K562 (cell line): Measurements from ENCODE around the gene BIRC5. TPM values are rescaled to one million over a fixed set of nuclear protein-coding genes. Genes with fewer than 3 reads are reported as not detected.

ENCODE experiments used
- CCAR2 ChIP-seq: fragments of 200-400 bp; formaldehyde crosslinking; IDR thresholded peaks from 2 replicates; pipeline ENCODE4 v1.6.1; 2017; ENCODE audit warnings: mild to moderate bottlenecking, low read depth, low read length
- CTBP1 ChIP-seq: fragments of 450-650 bp; IDR thresholded peaks from 2 replicates; pipeline ENCODE4 v1.6.1; 2016; ENCODE audit warnings: borderline replicate concordance
- CTCF ChIP-seq, 3 experiments: IDR thresholded peaks in 2 of 3; conservative IDR thresholded peaks in 1 of 3; 2 replicates each; pipeline ENCODE4 v1.5.1; 2011 to 2012; ENCODE audit warnings: low read length in 3 of 3, mild to moderate bottlenecking in 3 of 3, control low read depth in 2 of 3, improper control_type of control experiment in 1 of 3, inconsistent platforms in 1 of 3, low read depth in 1 of 3, mixed read lengths in 1 of 3, moderate library complexity in 1 of 3; ENCODE audit not compliant: insufficient read depth in 2 of 3
- GATAD2A ChIP-seq: fragments of 450-650 bp; IDR thresholded peaks from 2 replicates; pipeline ENCODE4 v1.6.1; 2017
- GTF2B ChIP-seq: IDR thresholded peaks from 2 replicates; pipeline ENCODE4 v1.6.1; 2011; ENCODE audit not compliant: insufficient read length; ENCODE audit errors: extremely low read depth
- NELFE ChIP-seq: IDR thresholded peaks from 2 replicates; pipeline ENCODE4 v1.6.1; 2011; ENCODE audit warnings: mild to moderate bottlenecking; ENCODE audit not compliant: insufficient read depth, insufficient read length
- NFE2 ChIP-seq: IDR thresholded peaks from 2 replicates; pipeline ENCODE4 v1.6.1; 2014; ENCODE audit warnings: antibody characterized with exemption, low read depth
- PKNOX1 ChIP-seq: fragments of 450-650 bp; IDR thresholded peaks from 2 replicates; pipeline ENCODE4 v1.6.1; 2016
- POLR3A ChIP-seq: IDR thresholded peaks from 2 replicates; pipeline ENCODE4 v1.6.1; 2011; ENCODE audit warnings: borderline replicate concordance, mild to moderate bottlenecking, moderate library complexity; ENCODE audit not compliant: insufficient read length, insufficient read depth; ENCODE audit errors: extremely low read depth
- RAD51 ChIP-seq: fragments of 450-650 bp; IDR thresholded peaks from 2 replicates; pipeline ENCODE4 v1.7.1; 2016; ENCODE audit warnings: low read depth, mild to moderate bottlenecking, borderline replicate concordance
- RBFOX2 ChIP-seq: fragments of 200-400 bp; formaldehyde crosslinking; IDR thresholded peaks from 2 replicates; pipeline ENCODE4 v1.6.1; 2017; ENCODE audit warnings: low read depth, mild to moderate bottlenecking, low read length, moderate library complexity
- SIN3B ChIP-seq: fragments of 450-650 bp; IDR thresholded peaks from 2 replicates; pipeline ENCODE4 v1.6.1; 2017; ENCODE audit warnings: low read depth, mild to moderate bottlenecking, moderate library complexity
- SIX5 ChIP-seq, 2 experiments: IDR thresholded peaks; 2 replicates each; pipeline ENCODE4 v1.6.1; 2011; ENCODE audit warnings: low read length in 2 of 2, borderline replicate concordance in 1 of 2, low read depth in 1 of 2, mild to moderate bottlenecking in 1 of 2, moderate library complexity in 1 of 2; ENCODE audit not compliant: insufficient read depth in 1 of 2
- TAF7 ChIP-seq: fragments of 450-650 bp; IDR thresholded peaks from 2 replicates; pipeline ENCODE4 v1.6.1; 2016; ENCODE audit warnings: missing genetic modification characterization, missing compliant biosample characterization
- TBP ChIP-seq: optimal IDR thresholded peaks from 2 replicates; pipeline ENCODE3; 2011; ENCODE audit warnings: low read depth, low read length, improper control_type of control experiment
- TCF15 ChIP-seq: fragments of 250-450 bp; sonication (Bioruptor Pico); IDR thresholded peaks from 2 replicates; pipeline ENCODE4 v1.8.0; 2022; ENCODE audit warnings: moderate library complexity, mild to moderate bottlenecking, inconsistent platforms
- TCF7 ChIP-seq: sonication (generic); IDR thresholded peaks from 2 replicates; pipeline ENCODE4 v1.6.1; 2016; ENCODE audit warnings: antibody characterized with exemption, borderline replicate concordance
- TRIM24 ChIP-seq, 2 experiments: fragments of 450-650 bp; IDR thresholded peaks; 2 replicates each; pipeline ENCODE4 v1.6.1; 2016
- USF2 ChIP-seq: sonication (generic); formaldehyde crosslinking; IDR thresholded peaks from 2 replicates; pipeline ENCODE4 v1.5.0; 2020; ENCODE audit warnings: missing genetic modification reagents
- ZBTB26 ChIP-seq: fragments of 450-650 bp; formaldehyde crosslinking; IDR thresholded peaks from 2 replicates; pipeline ENCODE4 v1.4.0; 2022; ENCODE audit warnings: missing genetic modification characterization
- ZC3H8 ChIP-seq: fragments of 450-650 bp; IDR thresholded peaks from 2 replicates; pipeline ENCODE4 v1.6.1; 2017
- ZNF77 ChIP-seq: fragments of 250-450 bp; sonication (Bioruptor Pico); IDR thresholded peaks from 2 replicates; pipeline ENCODE4 v1.5.0; 2020
- polyA plus RNA-seq, 8 experiments: library from polyadenylated mRNA; depleted of rRNA in 4 of 8; stranded (reverse) in 5 of 8; unstranded in 3 of 8; fragments of >200 nt; fragmentation: Nextera tagmentation in 2 of 8; fragmentation: Illumina TruSeq in 1 of 8; extraction: Ambion mirVana in 2 of 8; extraction: Trizol in 1 of 8; gene quantifications; 2 replicates each; pipeline versions ENCODE4 v1.2.1 to v1.2.3, GENCODE V29; 2011 to 2014; ENCODE audit warnings: inconsistent platforms in 1 of 8, missing spikeins in 1 of 8
- total RNA-seq, 7 experiments: library from RNA; depleted of rRNA in 6 of 7; stranded (reverse); fragments of >200 nt in 6 of 7; fragmentation: Illumina TruSeq in 2 of 7; extraction: Trizol in 2 of 7; gene quantifications; 2 replicates each; pipeline versions ENCODE4 v1.2.1 to v1.2.3, GENCODE V29; 2011 to 2021; ENCODE audit warnings: low replicate concordance in 1 of 7

The BIRC5 gene
- total and polyA plus RNA-seq, 9 of the 15 experiments (the other 6 are each of a cell fraction or from before 2014, with no cell fraction given): 64.4 to 140 (median 101) TPM

- peak; percentile 66; the same call in 1 of the 2 replicates for TF ChIP-seq CTBP1
- TF ChIP-seq NFE2: peak; percentile 12; the same call in 1 of the 2 replicates
- no peak for TF ChIP-seq USF2
- TF ChIP-seq RBFOX2: peak; percentile 87
- no peak for TF ChIP-seq TCF15 (CRISPR knock-in tag)
- TF ChIP-seq RAD51: no peak
- TF ChIP-seq ZC3H8: no peak
- 0 out of 2 replicates have a peak, but pooled peaks have one; percentile 57 for TF ChIP-seq ZNF77 (CRISPR knock-in tag)
- peak; percentile 59 for TF ChIP-seq TBP
- TF ChIP-seq SIX5 (IDR thresholded peaks at IDR 0.05; ENCODE audit: borderline replicate concordance in 1 of 2, insufficient read depth in 1 of 2, low read depth in 1 of 2, low read length in 2 of 2): no peak
- TF ChIP-seq TCF7: no peak
- no peak for TF ChIP-seq NELFE
- TF ChIP-seq POLR3A: no peak
- TF ChIP-seq CTCF (IDR thresholded peaks at IDR 0.05 in 2 of 3, conservative IDR thresholded peaks at IDR 0.05 in 1 of 3; ENCODE audit: insufficient read depth in 2 of 3, low read depth in 1 of 3, low read length in 3 of 3): no peak
- TF ChIP-seq PKNOX1: no peak
- TF ChIP-seq GATAD2A: peak; percentile 83; the same call in 1 of the 2 replicates
- TF ChIP-seq TRIM24 (IDR thresholded peaks at IDR 0.05): 0 out of 4 replicates have a peak, but pooled peaks of 1 of the 2 experiments have one; percentile 30
- TF ChIP-seq ZBTB26 (CRISPR knock-in tag): no peak
- peak; percentile 66; the same call in 1 of the 2 replicates for TF ChIP-seq TAF7 (tag)
- no peak for TF ChIP-seq GTF2B
- no peak for TF ChIP-seq SIN3B
- TF ChIP-seq CCAR2: no peak
These were observed 44.5 kb downstream of the BIRC5 start (continued) for GRCh38 chr17:78258323-78259191.
